Measurements from ENCODE around the gene ABCB11.
"Not testable (repeated sequence)": the region's sequence is repeated elsewhere in the genome, so short reads cannot be mapped to it uniquely, and the experiment has no call there.

The ABCB11 gene

GRCh38 chr2:169014780-169015179 is 16.3 kb downstream of the ABCB11 start:
- no peaks in the 10 kb centered on the region for H3K9me3 ChIP-seq (ENCODE audit: control insufficient read depth in 1 of 2, low read length in 2 of 2)
- no peaks in the 10 kb centered on the region for H3K4me1 ChIP-seq (ENCODE audit: control insufficient read depth in 1 of 2, insufficient read depth in 2 of 2, low read length in 2 of 2)
- H3K36me3 ChIP-seq (ENCODE audit: control insufficient read depth in 1 of 2, insufficient read depth in 2 of 2, low read length in 2 of 2), result no peaks in the 10 kb centered on the region
- no peak overlapping the region for H3K27ac ChIP-seq (ENCODE audit: low read length)
- H3K27me3 ChIP-seq (ENCODE audit: low read depth, low read length), result no peaks in the 10 kb centered on the region
- no peak overlapping the region for H3K4me3 ChIP-seq (ENCODE audit: low read depth in 1 of 2, low read length in 2 of 2)

GRCh38 chr2:169013628-169014026 is 17.5 kb downstream of the ABCB11 start:
- no peak overlapping the region for H3K27ac ChIP-seq (ENCODE audit: low read length)
- no peak overlapping the region for H3K4me3 ChIP-seq (ENCODE audit: low read depth in 1 of 2, low read length in 2 of 2)

GRCh38 chr2:169012812-169013627 is 18.1 kb downstream of the ABCB11 start:
- Histone ChIP-seq H3K4me1 (ENCODE audit: control insufficient read depth in 1 of 2, insufficient read depth in 2 of 2, low read length in 2 of 2) (no peaks in the 10 kb centered on the region), H3K36me3 (ENCODE audit: control insufficient read depth in 1 of 2, insufficient read depth in 2 of 2, low read length in 2 of 2) (no peaks in the 10 kb centered on the region), H3K27ac (ENCODE audit: low read length) (no peak overlapping the region), H3K9me3 (ENCODE audit: control insufficient read depth in 1 of 2, low read length in 2 of 2) (no peaks in the 10 kb centered on the region), H3K4me3 (ENCODE audit: low read depth in 1 of 2, low read length in 2 of 2) (no peak overlapping the region), H3K27me3 (ENCODE audit: low read depth, low read length) (no peaks in the 10 kb centered on the region)

More at GRCh38 chr2:169013628-169014026, 17.5 kb downstream of the ABCB11 start:
- no peaks in the 10 kb centered on the region for H3K4me1 ChIP-seq (ENCODE audit: control insufficient read depth in 1 of 2, insufficient read depth in 2 of 2, low read length in 2 of 2)
- H3K9me3 ChIP-seq (ENCODE audit: control insufficient read depth in 1 of 2, low read length in 2 of 2), result no peaks in the 10 kb centered on the region
- H3K36me3 ChIP-seq (ENCODE audit: control insufficient read depth in 1 of 2, insufficient read depth in 2 of 2, low read length in 2 of 2), result no peaks in the 10 kb centered on the region
- H3K27me3 ChIP-seq (ENCODE audit: low read depth, low read length), result no peaks in the 10 kb centered on the region

GRCh38 chr2:169012191-169012792 is 18.8 kb downstream of the ABCB11 start:
- not testable (repeated sequence) for H3K27ac ChIP-seq (ENCODE audit: low read length)

DNA sequence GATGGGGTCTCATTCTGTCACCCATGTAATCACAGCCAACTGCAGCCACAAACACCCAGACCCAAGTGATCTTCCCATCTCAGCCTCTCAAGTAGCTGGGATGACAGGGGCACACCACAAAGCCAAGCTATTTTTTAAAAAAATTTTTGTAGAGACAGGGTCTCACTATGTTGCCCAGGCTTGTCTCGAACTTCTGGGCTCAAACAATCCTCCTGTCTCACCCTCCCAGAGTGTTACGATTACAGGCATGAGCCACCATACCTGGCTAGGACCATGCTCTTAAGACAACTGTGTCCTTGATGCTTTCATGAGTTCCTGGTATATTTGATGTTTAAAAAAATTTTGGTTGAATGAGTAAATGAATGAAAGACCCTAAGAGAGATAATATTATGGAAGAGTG is 19.4 kb downstream of the ABCB11 start:
- Histone ChIP-seq H3K4me3 (ENCODE audit: low read depth in 1 of 2, low read length in 2 of 2) (no peak overlapping the region), H3K4me1 (ENCODE audit: control insufficient read depth in 1 of 2, insufficient read depth in 2 of 2, low read length in 2 of 2) (no peaks in the 10 kb centered on the region), H3K27ac (ENCODE audit: low read length) (no peak overlapping the region), H3K27me3 (ENCODE audit: low read depth, low read length) (no peaks in the 10 kb centered on the region), H3K9me3 (ENCODE audit: control insufficient read depth in 1 of 2, low read length in 2 of 2) (no peaks in the 10 kb centered on the region), H3K36me3 (ENCODE audit: control insufficient read depth in 1 of 2, insufficient read depth in 2 of 2, low read length in 2 of 2) (no peaks in the 10 kb centered on the region)

More at GRCh38 chr2:169012191-169012792, 18.8 kb downstream of the ABCB11 start:
- not testable (repeated sequence) for H3K4me3 ChIP-seq (ENCODE audit: low read depth in 1 of 2, low read length in 2 of 2); H3K9me3 ChIP-seq (ENCODE audit: control insufficient read depth in 1 of 2, low read length in 2 of 2); H3K36me3 ChIP-seq (ENCODE audit: control insufficient read depth in 1 of 2, insufficient read depth in 2 of 2, low read length in 2 of 2); H3K4me1 ChIP-seq (ENCODE audit: control insufficient read depth in 1 of 2, insufficient read depth in 2 of 2, low read length in 2 of 2); H3K27me3 ChIP-seq (ENCODE audit: low read depth, low read length)

DNA sequence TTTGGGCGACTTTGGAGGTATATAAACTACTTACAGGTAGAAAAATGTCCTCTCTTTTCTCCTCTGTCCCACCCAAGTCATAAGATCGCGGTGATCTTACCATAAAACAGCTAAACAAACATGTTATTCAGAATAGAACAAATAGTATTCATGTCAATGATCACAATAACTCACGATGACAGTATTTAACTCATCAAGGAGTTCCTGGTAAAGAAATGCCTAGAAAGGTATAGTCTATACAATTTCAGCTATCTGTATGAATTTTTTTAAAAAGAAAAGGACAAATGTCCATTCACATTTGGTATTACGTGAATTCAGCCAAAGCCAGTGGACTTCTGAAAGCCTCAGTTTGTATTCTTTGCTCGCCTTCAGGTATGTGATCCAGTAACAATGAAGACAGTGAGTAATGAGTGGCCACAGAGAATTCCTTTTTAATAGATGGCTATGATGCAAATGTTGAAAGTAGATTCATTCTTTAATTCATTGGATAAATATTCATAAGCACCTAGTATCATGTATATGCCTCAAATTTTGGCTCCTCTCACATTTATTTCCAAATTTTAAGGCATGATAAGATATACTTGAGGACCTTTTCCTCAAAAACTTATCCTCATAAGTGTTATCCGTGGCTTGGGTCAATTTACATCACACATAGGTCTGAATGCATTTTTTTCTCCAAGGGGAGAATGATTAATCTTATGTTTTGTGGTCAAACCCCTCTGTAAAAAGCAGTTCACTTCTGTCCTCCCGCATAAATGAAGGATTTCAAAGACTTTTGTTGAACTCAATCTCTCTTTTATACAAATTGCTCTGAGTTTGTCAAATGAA is 20.3 kb downstream of the ABCB11 start:
- no peaks in the 10 kb centered on the region for H3K9me3 ChIP-seq (ENCODE audit: control insufficient read depth in 1 of 2, low read length in 2 of 2)
- no peaks in the 10 kb centered on the region for H3K27me3 ChIP-seq (ENCODE audit: low read depth, low read length)
- no peak overlapping the region for H3K4me3 ChIP-seq (ENCODE audit: low read depth in 1 of 2, low read length in 2 of 2)
- H3K27ac ChIP-seq (ENCODE audit: low read length), result no peak overlapping the region
- H3K4me1 ChIP-seq (ENCODE audit: control insufficient read depth in 1 of 2, insufficient read depth in 2 of 2, low read length in 2 of 2), result no peaks in the 10 kb centered on the region
- no peaks in the 10 kb centered on the region for H3K36me3 ChIP-seq (ENCODE audit: control insufficient read depth in 1 of 2, insufficient read depth in 2 of 2, low read length in 2 of 2)

- no peaks in the 10 kb centered on the region for H3K9me3 ChIP-seq (ENCODE audit: control insufficient read depth in 1 of 2, low read length in 2 of 2)
- H3K4me1 ChIP-seq (ENCODE audit: control insufficient read depth in 1 of 2, insufficient read depth in 2 of 2, low read length in 2 of 2), result no peaks in the 10 kb centered on the region
- H3K4me3 ChIP-seq (ENCODE audit: low read depth in 1 of 2, low read length in 2 of 2), result no peak overlapping the region
- no peaks in the 10 kb centered on the region for H3K27me3 ChIP-seq (ENCODE audit: low read depth, low read length)
- no peak overlapping the region for H3K27ac ChIP-seq (ENCODE audit: low read length)
- H3K36me3 ChIP-seq (ENCODE audit: control insufficient read depth in 1 of 2, insufficient read depth in 2 of 2, low read length in 2 of 2), result no peaks in the 10 kb centered on the region
Observed at GRCh38 chr2:169009865-169010579, 21.1 kb downstream of the ABCB11 start.

DNA sequence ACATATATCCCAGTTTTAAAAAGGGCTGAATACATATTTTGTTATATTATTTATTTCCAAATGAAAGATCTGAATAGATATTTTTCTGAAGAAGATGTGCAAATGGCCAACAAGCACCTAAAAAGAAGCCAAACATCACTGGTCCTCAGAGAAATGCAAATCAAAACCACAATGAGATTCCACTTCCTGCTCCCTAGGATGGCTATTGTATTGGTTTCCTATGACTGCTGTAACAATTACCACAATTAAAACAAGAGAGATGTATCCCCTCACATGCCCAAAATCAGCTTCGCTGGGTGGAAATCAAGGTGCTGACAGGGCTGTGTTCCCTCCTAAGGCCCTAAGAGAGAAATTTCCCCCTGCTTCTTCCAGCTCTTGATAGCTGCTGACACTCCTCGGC is 23.2 kb downstream of the ABCB11 start:
- H3K27ac ChIP-seq (ENCODE audit: low read length), result no peak overlapping the region
- H3K9me3 ChIP-seq (ENCODE audit: control insufficient read depth in 1 of 2, low read length in 2 of 2), result no peaks in the 10 kb centered on the region
- no peaks in the 10 kb centered on the region for H3K27me3 ChIP-seq (ENCODE audit: low read depth, low read length)
- H3K4me3 ChIP-seq (ENCODE audit: low read depth in 1 of 2, low read length in 2 of 2), result no peak overlapping the region
- H3K4me1 ChIP-seq (ENCODE audit: control insufficient read depth in 1 of 2, insufficient read depth in 2 of 2, low read length in 2 of 2), result no peaks in the 10 kb centered on the region
- no peaks in the 10 kb centered on the region for H3K36me3 ChIP-seq (ENCODE audit: control insufficient read depth in 1 of 2, insufficient read depth in 2 of 2, low read length in 2 of 2)

DNA sequence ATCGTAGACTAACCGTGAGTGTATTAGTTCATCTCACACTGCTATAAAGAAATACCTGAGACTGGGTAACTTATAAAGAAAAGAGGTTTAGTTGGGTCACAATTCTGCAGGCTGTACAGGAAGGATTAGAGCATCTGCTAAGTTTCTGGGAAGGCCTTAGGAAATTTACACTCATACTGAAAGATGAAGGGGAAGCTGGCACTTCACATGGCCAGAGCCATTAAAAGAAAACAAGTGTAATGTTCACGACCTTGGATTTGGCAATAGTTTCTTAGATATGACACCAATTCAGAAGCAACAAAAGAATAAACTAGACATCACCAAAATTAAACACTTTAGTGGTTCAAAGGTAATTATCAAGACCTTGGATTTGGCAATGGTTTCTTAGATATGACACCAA is 23.8 kb downstream of the ABCB11 start:
- H3K9me3 ChIP-seq (ENCODE audit: control insufficient read depth in 1 of 2, low read length in 2 of 2), result no peaks in the 10 kb centered on the region
- H3K36me3 ChIP-seq (ENCODE audit: control insufficient read depth in 1 of 2, insufficient read depth in 2 of 2, low read length in 2 of 2), result no peaks in the 10 kb centered on the region
- H3K27ac ChIP-seq (ENCODE audit: low read length), result no peak overlapping the region
- no peak overlapping the region for H3K4me3 ChIP-seq (ENCODE audit: low read depth in 1 of 2, low read length in 2 of 2)
- no peaks in the 10 kb centered on the region for H3K4me1 ChIP-seq (ENCODE audit: control insufficient read depth in 1 of 2, insufficient read depth in 2 of 2, low read length in 2 of 2)
- H3K27me3 ChIP-seq (ENCODE audit: low read depth, low read length), result no peaks in the 10 kb centered on the region

- no peaks in the 10 kb centered on the region for H3K4me1 ChIP-seq (ENCODE audit: control insufficient read depth in 1 of 2, insufficient read depth in 2 of 2, low read length in 2 of 2)
- no peaks in the 10 kb centered on the region for H3K27me3 ChIP-seq (ENCODE audit: low read depth, low read length)
- H3K4me3 ChIP-seq (ENCODE audit: low read depth in 1 of 2, low read length in 2 of 2), result no peak overlapping the region
- H3K27ac ChIP-seq (ENCODE audit: low read length), result no peak overlapping the region
- H3K36me3 ChIP-seq (ENCODE audit: control insufficient read depth in 1 of 2, insufficient read depth in 2 of 2, low read length in 2 of 2), result no peaks in the 10 kb centered on the region
- no peaks in the 10 kb centered on the region for H3K9me3 ChIP-seq (ENCODE audit: control insufficient read depth in 1 of 2, low read length in 2 of 2)
Observed at GRCh38 chr2:169006665-169007064, 24.5 kb downstream of the ABCB11 start.

DNA sequence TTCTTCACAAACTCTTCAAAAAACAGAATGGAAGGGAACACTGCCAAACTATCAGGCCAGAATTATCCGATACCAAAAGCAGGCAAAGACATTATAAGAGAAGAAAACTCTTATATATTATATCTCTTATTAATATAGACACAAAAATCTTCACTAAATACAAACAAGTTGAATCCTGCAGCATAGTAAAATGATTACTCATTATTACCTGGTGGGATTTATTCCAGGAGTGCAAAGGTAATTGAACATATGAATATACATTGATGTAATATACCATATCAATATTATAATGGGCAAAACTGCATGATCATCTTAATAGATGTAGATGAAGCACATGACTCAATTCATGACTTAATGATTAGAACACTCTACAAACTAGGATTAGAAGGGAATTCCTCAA is 25.1 kb downstream of the ABCB11 start:
- no peaks in the 10 kb centered on the region for H3K4me1 ChIP-seq (ENCODE audit: control insufficient read depth in 1 of 2, insufficient read depth in 2 of 2, low read length in 2 of 2)
- H3K36me3 ChIP-seq (ENCODE audit: control insufficient read depth in 1 of 2, insufficient read depth in 2 of 2, low read length in 2 of 2), result no peaks in the 10 kb centered on the region
- H3K27ac ChIP-seq (ENCODE audit: low read length), result no peak overlapping the region
- no peaks in the 10 kb centered on the region for H3K9me3 ChIP-seq (ENCODE audit: control insufficient read depth in 1 of 2, low read length in 2 of 2)
- H3K27me3 ChIP-seq (ENCODE audit: low read depth, low read length), result no peaks in the 10 kb centered on the region
- no peak overlapping the region for H3K4me3 ChIP-seq (ENCODE audit: low read depth in 1 of 2, low read length in 2 of 2)
